GM12873 (cell line): ENCODE data around the gene KRTAP26-1.

Experiments
- TF ChIP-seq, protein P1 (sequence below): IDR thresholded peaks from 2 replicates; pipeline ENCODE4 v1.5.1; 2012; ENCODE audit warnings: low read depth, mild to moderate bottlenecking, moderate library complexity, low read length, control low read depth; ENCODE audit not compliant: insufficient read depth; ENCODE audit errors: missing control alignments

Gene KRTAP26-1

DNA sequence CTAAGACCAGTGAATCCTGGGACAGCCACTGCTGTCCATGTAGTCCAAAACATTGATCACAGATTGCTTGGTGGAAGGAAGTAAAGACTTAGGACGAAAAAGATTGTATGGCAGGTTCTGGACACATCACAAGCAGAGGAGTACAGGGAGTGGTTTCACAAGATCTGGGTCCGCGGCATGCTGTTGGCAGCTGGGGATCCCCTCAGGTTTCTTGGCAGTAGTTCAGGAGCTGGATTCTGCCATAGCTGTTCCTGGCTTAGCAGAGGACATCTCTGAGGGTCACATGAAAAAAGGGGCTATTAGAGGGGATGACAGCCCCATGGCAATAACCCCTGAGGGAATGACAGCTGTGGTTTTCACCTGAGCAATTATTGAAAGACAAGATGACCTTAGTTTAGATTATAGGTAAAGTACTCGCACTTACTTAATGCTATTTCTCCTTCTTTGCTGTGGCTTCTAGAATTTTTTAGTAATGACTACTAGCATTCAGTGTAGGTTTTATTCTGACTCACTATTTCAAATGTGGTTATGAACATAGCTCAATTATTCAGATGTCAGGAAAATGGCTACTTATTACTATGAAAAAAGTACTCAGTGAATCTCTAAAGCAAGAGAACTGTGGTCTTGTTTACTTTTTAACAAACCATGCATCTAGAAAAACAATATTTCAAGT, 9.2 kb upstream of the KRTAP26-1 start:
- TF ChIP-seq, protein P1, sequence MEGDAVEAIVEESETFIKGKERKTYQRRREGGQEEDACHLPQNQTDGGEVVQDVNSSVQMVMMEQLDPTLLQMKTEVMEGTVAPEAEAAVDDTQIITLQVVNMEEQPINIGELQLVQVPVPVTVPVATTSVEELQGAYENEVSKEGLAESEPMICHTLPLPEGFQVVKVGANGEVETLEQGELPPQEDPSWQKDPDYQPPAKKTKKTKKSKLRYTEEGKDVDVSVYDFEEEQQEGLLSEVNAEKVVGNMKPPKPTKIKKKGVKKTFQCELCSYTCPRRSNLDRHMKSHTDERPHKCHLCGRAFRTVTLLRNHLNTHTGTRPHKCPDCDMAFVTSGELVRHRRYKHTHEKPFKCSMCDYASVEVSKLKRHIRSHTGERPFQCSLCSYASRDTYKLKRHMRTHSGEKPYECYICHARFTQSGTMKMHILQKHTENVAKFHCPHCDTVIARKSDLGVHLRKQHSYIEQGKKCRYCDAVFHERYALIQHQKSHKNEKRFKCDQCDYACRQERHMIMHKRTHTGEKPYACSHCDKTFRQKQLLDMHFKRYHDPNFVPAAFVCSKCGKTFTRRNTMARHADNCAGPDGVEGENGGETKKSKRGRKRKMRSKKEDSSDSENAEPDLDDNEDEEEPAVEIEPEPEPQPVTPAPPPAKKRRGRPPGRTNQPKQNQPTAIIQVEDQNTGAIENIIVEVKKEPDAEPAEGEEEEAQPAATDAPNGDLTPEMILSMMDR: no peak

DNA sequence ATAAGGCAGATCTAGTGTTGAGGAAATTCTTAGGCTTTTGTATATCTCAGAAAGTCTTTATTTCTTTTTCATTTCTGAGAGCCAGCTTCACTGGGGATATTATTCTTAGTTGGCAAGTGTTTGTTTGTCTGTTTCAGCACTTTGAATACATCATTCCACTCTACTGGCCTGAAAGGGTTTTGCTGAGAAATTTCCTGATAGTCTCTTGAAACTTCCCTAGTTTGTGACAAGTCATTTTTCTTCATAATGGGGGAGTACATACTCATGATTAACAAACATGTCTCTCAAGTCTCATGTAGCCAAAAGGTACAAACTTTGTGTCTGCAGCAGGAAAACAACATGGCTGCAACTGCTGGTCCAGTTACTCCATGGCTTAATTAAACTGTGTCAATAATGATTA, 6.3 kb upstream of the KRTAP26-1 start:
- TF ChIP-seq, protein P1: no peak

DNA sequence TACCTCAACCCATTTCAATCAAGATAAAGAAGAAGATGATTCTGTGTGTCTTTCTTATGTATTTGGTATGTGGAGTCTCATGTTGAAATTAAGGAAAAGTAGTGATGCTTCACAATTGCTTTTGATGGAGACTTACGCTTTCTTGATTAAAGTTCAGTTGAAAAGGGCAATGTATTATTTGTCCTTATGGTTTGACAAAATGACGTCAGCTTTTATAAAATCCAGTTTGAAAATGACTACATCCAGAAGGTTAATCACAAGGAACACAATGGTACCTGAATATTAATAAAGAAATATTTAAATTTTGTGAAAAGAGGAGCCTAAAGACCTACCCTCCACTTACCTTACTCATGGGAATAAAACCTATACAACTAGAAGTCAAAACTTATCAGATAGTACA, 4.4 kb downstream of the KRTAP26-1 start:
- TF ChIP-seq, protein P1: no peak

DNA sequence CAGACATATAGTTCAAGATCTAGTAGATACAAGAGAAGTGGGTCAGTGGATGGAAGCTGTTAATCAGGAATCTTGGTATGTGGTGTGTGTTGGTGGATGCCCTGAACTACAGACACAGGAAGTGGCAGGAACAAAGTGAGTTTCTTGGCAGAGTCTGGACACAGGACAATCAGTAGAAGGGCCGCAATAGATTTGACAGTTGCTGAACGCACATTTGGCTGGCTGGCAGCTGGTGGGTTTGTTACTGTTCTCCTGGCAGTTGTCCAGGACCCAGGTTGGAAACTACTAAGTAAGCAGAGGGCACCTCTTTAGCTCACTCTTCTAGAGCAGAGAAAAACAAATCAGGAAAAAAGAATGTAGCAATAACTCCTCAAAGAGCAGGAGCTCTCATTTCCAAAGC, 13.2 kb downstream of the KRTAP26-1 start:
- TF ChIP-seq, protein P1: no peak

DNA sequence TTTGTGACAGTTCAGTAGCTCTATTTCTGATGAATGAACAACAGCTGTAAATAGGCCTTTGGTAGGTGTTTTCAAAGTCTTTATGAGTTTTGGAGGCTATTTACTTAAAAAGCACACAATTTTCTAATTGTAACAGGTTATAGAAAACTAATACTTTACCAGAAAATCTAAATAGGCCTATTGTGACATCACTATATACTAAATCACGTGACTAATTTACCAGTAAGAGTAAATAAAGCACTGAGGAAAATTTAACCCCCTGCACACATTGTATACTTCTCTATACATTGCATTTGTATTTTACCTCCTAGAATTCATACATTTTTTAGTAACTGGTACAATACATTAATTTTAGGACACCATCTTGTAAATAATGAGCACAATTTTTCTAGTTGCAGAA, 15.0 kb downstream of the KRTAP26-1 start:
- TF ChIP-seq, protein P1: no peak

- TF ChIP-seq, protein P1: no peak
Measured at GRCh38 chr21:30289215-30289614, 30.9 kb downstream of the KRTAP26-1 start, which contains the start of gene KRTAP25-1. TSS of gene KRTAP25-1 (minus strand) at chr21:30289514. CDS start at chr21:30289490, 24 bp downstream.

GRCh38 chr21:30282850-30283249, 37.3 kb downstream of the KRTAP26-1 start, which contains the start of gene KRTAP24-1:
TSS of gene KRTAP24-1 (minus strand) at chr21:30282950. CDS start at chr21:30282932, 18 bp downstream.
- TF ChIP-seq, protein P1: no peak
